GM21825 (cell line): ENCODE measurements around the gene OPN4.

Experiments
- ATAC-seq: cut with Tn5 transposase; IDR thresholded peaks from one replicate; pipeline ENCODE4 v1.9.1; 2021; ENCODE audit warnings: mild to moderate bottlenecking, moderate library complexity; ENCODE audit not compliant: unreplicated experiment

Gene OPN4

DNA sequence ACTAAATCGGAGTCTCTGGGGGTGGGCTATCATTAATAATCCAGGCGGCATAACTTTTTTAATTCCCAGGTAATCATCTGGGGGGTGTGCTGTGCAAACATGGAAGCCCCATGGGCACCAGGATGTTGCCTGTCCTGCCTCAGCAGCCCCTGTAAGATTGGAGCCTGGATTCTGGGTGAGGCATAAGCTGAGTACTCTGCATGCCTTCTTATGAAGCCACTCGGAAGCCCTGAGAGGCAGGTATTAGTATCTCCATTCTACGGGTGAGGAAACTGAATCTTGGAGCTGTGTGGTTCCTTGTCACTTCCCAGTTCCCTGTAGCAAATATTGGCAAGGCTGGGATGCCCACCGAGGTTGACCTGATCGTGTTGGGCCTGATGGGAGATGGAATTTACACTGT, 7.4 kb upstream of the OPN4 start:
- ATAC-seq: no peak

DNA sequence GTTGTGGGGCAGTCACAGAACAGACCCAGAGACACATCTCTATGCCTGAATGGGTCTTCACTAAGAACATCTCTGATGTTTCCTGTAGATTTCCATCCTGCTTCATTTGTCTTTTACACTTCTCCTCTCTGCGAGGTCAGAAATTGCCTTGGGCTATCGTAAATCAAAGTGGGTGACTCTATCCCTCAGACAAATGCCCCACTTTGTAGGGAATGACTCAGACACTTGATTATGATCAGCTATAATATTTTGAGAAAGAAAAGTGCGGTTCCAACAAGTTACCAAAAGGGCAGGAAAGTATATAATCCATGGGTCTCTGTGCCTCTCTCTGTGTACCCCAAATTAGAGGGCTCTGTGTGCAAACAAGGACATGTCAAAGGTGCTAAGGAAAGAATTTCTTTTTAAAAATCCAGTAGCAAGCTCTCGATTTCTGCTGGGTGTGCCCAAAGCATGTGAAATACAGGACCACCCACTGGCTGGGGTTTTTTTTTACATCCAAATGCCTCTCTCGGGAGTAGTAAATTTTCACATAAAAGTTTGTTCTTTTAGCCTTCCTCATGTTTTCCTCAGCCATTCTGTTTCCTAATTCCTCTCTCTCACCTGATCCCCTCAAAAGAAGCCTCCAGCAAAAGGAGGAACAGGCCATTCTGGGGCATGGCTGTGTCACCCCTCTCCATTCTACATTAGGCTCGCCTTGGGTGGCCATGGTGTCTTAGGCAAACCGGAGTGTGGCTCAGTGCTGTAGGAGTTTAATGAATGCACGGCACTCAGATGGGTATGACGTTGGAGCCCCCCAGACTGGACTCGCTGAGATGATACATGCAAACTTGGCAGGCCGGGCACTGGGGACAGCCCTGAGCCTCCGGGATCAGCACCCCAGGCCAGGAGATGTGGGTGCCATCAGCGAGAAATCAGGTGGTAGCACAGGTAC, 6.3 kb upstream of the OPN4 start:
- no peak for ATAC-seq

DNA sequence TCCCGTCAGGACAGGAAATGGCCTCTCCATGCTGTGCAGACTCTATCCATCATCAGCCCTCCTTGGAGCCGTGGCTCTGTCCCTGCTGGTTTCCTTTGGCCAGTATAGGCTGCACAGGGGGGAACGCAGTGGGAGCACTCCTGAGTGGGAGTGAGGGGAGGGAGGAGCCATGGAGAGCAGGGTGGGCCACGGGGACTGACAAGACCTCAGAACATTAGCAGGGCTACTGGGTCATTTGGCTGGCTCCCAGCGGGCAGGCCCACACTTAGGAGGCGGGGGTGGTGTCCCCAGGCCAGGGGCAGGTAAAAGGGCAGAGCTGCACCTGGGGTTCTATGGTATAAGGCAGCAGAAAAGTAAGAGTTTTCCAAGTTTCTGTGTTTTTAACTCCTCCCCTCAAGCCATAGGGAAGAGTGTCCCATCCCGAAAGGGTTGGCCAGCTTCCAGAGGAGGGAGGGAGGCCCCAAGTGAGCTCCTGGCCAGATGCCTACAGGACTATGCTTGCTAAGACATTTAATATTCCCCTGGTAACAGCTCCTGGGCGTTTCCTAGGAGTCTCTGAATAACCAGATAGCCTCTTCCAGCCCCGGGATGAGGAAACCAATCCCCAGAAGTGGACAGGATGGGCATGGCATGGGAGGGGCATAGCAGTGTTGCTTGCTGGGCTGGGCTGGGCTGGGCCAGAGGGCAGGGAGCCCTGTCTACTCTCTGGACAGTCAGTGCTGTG, 5.5 kb upstream of the OPN4 start:
- ATAC-seq: no peak

DNA sequence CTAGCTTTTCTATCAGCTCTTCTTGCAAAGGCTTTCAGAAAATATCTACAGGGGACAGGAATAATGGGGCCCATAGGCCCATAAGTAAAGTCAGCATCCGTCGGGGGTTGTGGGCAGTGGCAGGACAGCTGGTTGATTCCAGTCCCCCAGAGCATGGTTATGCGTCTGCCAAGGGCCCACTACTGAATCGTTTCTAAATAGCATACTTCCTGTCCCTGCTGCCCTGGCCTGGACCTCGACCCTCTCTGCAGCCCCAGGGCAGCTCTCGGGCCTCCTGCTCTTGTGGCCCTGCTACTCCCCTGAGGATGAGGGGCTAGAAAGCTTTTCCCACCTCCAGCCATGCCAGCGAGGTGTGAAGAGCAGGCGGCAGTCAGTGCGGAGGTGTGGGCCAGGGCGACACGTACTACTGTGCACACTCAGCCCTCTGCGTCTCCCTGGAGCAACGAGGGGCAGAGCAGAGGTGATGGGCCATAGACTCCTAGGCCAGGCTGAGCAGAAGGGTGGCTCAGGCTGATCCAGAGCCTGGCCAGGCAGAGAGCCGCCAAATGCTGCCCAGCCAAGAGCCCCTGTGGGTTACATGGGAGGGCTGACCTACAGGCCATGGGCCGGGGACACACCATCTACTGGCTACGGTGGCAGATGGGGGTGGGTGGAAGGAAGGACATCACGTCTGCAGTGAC, 4.7 kb upstream of the OPN4 start:
- ATAC-seq: no peak

DNA sequence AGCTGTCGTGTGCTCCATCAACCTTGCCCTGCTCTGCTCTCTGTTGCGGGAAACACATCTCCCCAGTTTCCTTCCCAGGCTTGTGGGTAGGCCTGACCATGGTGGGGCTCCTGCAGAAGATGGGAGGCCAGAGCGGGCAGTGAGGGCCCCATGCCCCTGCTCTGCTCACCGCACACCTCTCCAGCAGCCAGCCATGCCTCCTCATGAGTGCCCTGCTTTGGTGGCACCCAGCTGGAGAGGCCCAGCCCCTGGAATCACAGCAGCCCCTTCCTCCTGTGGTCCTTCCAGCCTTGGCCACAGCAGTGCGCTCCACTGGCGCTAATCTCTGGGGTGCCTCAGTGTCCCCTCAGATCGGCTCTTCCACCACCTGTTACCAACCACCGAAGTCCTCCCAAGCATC, 4.2 kb upstream of the OPN4 start:
- no peak for ATAC-seq

DNA sequence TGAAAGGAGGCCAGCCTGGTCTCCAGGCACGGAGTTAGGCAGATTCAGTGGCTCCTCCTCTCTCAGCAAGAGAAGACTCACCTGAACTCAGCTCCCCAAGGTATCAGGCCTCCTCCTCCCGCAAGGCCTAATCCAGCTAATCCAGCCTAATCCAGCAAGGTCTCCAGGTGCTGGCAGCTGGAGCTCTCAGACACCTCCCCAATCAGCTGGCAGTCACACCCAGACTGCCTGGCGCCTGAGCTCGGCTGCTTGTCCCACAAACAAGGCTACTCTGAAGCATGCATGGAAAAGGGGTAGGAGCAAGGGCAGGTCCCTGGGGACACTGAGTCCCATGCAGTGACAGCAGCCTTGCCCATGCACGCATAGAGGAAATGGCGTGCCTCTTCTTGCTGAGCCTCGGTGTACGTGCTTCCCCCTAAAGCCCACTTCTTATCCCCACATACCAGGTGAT, 3.3 kb upstream of the OPN4 start:
- ATAC-seq: no peak

DNA sequence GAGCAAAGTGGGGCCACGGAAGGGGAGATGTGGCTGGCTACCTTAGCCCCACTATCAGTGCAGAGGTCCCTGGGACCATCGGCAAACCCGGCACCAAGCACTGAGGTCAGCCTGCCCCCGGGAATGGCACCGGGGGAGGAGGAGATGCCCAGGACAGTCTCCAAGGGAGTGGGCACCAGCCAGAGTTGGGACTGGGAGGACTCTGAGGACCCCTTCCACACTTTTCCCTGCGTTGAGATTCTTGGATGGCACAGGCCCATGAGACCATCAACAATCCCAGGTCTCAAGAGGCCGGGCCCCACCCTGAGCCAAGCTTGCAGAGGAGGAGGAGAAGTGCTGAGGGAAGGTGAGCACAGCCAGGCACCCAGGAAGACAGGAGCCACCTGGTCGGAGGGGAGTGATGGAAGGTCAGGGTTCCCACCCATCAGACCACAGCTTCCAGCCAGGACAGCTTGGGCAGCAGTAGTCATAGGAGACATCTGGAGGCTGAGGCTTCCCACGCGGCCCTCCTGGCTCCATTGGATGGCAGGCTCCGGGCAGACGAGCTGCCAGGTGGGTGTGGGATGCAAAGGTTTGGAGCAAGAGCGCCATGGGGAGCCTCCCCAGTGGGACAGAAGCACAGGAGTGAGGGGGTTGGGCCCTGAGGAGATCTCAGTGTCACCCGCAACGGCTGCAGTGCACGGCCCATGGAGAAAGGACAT, 2.6 kb upstream of the OPN4 start:
- ATAC-seq: no peak

DNA sequence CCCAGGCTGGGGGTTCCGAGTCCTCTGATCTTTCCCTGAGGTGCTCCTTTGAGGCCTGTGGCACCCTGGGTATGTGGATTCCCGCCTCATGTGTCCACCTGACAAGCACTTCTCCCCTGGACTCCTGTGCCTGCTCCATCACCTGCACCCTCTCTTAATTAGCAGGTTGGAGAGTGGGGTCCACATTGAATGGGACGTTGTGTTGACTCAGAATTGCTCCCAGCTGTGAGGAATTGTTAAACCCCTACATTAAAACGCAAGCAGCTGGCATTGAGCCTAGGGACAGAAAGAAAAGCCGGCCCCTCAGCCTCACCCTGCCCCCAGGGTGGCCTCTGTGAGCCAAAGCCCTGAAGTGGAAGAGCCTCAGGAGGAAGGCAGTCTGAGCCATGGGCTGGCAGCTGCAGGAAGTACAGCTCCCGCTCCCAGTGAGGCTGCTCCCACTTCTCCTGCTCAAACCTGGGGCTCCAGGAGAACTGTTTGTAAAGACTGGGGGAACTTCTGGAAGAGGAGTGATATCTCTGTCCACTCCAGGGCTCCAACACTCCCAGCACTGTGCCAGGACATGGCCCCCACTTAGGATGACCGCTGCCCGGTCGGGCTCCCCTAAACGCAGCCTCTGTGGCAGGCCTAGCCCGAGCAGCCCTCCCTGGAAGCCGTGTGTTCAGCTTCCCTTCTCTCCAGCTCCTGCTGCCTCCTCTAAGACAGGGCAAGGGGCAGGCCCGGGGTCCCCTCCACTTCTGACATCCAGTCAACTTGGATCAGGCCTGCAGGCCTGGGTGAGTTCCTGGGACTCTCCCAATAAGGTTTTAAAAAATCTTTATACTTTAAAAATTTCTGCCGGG, 1.8 kb upstream of the OPN4 start:
- ATAC-seq: no peak

DNA sequence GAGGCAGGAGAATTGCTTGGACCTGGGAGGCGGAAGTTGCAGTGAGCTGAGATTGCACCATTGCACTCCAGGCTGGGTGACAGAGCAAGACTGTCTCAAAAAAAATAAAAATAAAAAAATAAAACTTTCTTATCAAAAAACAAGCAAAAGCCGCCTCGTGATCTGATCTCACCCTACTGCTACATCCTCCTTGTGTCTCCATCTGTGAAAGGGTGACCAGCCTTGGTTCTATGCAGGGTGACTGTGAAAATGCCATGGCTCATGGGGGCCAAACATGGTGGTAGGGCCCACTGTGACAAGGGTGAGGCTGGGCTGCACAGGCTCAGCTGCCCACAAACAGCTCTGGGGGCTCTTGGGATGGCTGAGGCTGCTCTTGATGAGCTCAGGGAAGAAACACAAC, 968 bp upstream of the OPN4 start:
- no peak for ATAC-seq

DNA sequence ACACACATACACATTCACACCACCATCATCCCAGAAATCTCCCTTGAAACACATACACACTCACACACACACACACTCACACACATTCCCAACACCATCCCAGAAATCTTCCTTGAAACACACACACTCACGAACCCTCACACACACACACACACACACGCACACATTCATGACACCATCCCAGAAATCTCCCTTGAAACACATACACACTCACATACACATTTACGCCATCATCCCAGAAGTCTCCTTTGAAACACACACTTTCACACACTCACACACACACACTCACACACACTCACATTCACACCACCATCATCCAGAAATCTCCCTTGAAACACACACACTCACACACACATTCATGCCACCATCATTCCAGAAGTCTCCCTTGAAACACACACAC, 360 bp upstream of the OPN4 start:
- ATAC-seq: no peak

DNA sequence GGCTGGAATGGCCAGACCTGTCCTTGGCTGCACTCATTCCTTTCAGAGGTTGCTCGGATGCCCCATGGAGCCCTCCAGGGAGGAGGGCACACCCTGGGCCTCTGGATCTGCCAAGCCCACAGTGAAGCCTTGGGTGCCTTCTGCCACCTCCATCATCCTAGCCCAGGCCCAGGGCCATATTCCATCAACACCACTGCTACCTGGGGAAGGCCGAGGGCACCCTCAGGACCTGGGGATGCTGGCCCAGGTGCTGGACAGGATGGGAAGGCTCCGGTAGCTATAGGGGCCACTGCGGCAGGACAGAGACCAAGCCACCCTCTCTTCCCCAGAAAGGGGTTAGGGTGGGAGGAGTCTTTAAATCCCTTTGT, 810 bp downstream of the OPN4 start:
- no peak for ATAC-seq

DNA sequence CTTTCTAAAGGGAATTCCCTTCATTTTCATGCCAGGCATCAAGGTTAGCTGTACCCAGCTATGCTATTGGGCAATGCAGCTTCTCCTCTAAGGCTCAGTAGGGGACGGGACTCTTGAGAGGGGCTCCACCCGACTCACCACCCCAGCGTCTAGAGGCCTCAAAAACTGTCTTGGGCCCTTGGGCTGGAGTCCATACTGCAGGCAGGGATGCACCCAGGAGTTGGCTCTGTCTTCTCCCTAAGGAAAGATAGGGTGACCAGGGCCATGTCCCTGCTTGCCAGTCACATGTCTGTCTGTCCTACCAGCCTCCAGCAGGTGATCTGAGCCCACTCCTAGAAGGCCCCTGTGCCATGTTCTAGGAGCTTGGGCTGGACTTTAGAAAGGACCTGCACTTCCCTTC, 1.2 kb downstream of the OPN4 start:
- ATAC-seq: no peak

DNA sequence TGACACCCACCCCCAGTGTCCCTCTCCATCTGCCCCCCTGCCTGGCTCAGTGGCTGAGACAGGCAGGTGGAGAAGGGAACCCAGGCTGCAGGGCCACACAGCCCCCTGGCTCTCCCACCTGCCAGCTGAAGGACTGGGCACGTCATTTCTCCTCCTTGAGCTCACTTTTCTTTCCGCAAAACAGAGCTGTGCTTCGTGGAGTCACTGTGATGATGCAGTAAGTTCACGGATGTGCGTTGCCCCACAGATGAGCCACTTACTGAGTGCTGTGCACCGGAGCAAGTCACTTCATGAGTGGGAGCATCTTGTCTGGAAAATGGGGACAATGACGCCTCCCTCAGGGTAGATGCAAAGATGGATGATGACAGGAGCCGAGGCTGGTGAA, 2.7 kb downstream of the OPN4 start:
- ATAC-seq: no peak

DNA sequence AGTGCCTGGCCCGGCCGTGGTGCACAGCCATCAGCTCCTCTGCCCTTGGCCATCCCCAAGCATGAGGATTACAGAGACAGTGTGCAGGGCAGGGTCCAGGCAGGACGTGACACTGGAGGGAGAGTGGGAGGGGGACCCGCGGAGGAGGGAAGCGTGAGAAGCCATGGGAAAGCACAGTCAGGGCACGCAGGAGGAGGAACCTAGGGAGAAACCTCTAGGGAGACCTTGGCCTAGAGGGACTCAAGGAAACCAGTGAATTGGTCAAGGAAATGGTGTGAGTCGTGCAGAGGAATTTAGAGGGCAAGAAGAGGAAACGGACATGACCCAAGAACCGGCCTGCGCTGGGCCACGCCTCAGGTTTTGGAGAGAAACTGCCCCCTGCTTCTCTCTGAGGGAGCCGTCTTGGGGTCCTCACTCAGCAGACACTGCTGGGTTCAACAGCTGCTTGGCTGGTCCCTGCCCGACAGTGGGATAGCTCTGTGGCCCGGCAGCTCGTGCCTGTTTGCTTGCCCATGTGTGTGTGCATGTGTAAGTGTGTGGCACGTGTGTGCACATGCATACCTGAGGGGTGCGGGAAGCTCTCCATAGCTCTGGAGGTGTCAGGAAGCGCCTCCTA, 3.2 kb downstream of the OPN4 start:
- ATAC-seq: no peak

DNA sequence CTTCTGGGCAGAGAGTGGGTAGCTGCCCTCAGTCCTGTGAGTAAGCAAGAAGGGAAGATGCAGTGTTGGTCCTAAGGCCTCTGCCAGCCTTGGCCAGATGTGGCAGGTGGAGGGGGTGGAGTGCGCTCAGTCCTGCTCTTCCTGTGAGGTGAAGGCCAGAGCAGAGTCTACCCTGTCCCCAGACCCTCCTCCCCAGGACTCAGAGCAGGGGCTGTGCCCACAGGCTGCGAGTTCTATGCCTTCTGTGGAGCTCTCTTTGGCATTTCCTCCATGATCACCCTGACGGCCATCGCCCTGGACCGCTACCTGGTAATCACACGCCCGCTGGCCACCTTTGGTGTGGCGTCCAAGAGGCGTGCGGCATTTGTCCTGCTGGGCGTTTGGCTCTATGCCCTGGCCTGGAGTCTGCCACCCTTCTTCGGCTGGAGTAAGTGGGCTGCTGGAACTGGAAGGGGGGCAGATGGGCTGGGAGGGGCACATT, 4.0 kb downstream of the OPN4 start:
- ATAC-seq: no peak

DNA sequence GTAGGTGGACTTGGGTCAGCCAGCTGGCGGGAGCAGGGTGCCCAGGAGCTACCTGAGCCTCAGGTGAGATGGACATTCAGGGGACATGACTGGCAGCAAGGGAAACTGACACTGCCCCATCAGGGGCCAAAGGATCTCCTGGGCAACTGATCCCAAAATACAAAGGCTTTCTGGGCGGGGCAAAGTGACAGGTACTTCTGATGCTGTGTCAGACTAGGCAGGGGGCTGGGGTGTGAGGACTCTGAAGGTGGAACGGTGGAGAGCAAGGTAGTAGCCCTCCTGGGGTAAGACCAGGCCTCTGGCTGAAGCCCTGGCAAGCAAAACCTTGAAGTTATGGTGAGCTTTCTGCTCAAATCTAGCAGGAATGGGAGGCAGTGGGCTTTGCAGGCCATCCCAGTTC, 4.4 kb downstream of the OPN4 start:
- no peak for ATAC-seq

DNA sequence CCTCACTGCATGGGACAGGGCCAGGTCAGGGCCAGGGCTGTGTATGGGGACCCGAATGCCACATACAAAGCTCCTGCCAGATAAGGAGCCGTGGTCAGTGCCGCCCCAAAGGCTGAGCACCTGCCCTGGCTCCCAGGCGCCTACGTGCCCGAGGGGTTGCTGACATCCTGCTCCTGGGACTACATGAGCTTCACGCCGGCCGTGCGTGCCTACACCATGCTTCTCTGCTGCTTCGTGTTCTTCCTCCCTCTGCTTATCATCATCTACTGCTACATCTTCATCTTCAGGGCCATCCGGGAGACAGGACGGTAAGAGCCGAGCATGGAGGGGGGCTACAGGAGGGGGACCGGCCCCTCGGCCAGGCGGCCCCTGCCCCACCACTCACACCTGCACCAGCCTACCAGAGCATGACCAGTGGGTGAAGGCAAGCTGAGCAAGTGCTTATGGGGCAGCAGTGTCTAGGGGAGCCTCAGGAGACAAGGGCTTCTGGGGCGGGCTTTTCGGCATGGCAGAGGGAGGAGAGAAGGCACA, 4.9 kb downstream of the OPN4 start:
- ATAC-seq: no peak

DNA sequence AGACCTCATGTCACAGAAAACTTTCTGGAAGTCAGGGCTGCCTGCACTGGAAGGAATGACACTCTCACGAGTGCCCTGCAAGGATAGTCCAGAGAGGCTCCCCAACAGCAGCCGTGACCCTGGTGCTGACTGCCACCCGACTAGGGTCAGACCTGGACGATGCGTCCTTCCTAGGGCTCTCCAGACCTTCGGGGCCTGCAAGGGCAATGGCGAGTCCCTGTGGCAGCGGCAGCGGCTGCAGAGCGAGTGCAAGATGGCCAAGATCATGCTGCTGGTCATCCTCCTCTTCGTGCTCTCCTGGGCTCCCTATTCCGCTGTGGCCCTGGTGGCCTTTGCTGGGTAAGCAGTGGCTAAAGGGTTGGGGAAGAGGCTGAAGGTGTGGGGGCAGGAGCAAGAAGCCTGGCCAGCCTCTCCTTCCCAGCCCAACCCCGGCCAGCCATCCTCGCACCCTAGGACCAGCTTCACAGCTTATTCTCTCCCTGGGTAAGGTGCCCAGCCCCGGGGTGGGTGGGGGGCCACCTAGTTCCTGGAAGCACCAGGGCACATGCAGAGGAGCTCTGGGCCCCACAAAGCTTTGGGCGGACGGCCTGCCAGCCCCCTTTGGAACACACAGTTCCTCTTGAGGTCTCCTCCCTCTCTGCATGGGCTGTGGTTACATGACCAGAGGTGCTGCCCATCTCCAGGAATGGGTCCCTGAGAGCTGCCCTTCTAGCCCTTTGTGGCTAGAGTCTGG, 5.5 kb downstream of the OPN4 start:
- no peak for ATAC-seq
